Stimulated activated CD8-positive, alpha-beta memory T cell treated with anti-CD3 and anti-CD28 coated beads, Interleukin-7, amount 100 ng/mL, for 1 hour (primary cell): ENCODE measurements around the gene RPS14.
"Not testable (repeated sequence)": the region's sequence is repeated elsewhere in the genome, so short reads cannot be mapped to it uniquely, and the experiment has no call there.

Experiments used
- DNase-seq, 2 donors: peaks; one replicate each; pipeline ENCODE4 v3.0.0-alpha.2; 2020; ENCODE audit warnings: low read depth in 2 of 2

RPS14 gene

DNA sequence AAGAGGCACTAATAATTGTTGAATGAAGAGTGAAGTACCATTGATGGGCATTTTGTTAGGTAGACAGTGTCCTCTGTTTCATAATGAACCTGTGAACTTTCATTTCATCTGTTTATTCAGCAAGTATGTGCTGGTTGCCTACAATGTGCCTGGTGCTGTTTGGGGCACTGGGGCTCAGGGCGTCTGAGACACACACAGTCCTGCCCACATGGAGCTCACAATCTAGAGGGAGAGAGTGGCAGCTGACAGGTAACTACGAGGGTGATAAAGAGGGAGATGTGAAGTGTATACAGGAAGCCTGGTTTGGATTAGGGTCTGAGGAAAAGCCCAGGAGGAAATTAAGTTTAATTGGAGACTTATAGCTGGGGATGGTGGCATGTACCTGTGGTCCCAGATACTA, 29.9 kb upstream of the RPS14 start:
- no peak for DNase-seq

DNA sequence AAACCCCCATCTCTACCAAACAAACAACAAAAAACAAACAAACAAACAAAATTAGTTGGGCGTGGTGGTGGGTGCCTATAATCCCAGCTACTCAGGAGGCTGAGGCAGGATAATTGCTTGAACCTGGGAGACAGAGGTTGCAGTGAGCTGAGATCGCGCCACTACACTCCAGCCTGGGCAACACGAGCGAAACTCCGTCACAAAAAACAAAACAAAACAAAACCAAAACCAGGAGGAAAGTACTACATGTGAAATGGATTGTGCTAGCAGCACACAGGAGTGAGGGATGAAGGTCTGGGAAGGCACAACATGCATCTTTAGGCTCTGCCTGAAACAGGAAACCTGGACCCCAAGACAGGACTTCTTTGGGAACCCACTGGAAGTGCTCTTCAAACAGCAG, 27.0 kb upstream of the RPS14 start:
- DNase-seq = not testable (repeated sequence)

DNA sequence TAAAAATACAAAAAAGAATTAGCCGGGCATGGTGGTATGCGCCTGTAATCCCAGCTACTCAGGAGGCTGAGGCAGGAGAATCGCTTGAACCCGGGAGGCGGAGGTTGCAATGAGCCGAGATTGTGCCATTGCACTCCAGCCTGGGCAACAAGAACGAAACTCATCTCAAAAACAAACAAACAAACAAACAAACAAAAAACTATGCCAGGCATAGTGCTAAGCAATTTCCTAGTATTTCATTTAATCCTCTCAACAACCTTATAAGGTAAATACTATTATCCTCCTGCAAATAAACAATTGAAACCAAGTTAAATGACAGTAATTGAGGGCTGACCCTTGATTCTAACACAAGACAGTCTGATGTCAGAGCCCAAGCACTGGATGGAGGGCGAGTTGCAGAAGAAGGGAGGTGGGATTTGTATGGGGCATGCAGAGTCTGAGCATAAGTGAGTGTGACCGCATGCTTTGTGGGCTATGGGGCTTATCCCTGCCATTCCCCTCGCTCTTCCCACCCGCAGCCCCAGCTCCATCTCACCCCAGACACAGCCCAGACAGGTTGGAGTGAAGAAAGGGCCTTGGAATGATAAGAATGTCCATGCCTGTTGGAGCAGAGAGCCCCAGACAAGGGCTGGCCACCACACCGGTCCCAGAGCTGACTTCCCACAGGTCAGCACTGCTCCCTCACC, 24.3 kb upstream of the RPS14 start:
- DNase-seq = no peak

DNA sequence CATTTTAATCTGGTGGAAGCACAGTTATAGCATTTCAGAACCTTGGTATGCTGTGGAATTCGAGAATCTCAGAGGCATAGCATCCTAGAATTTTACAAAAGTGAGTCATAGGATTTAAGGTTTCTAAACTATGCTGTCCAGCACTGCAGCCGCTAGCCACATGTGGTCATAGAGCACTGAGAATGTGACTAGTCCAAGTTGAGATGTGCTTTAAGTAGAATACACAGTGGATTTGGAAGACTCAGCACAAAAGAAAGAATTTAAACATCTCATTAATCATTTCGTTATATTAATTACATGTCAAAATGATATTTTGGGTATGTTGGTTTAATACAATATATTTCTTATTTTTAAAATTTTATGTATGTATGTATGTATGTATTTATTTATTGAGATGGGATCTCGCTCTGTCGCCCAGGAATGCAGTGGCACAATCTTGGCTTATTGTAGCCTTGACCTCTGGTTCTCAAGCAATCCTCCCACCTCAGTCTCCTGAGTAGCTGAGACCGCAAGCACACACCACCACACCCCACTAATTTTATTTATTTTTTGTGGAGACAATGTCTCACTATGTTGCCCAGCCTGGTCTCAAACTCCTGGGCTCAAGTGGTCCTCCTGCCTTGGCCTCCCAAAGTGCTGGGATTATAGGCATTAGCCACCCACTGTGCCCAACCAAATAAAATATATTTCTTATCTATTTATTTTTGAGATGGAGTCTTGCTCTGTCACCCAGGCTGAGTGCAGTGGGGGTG, 20.4 kb upstream of the RPS14 start:
- DNase-seq = no peak

DNA sequence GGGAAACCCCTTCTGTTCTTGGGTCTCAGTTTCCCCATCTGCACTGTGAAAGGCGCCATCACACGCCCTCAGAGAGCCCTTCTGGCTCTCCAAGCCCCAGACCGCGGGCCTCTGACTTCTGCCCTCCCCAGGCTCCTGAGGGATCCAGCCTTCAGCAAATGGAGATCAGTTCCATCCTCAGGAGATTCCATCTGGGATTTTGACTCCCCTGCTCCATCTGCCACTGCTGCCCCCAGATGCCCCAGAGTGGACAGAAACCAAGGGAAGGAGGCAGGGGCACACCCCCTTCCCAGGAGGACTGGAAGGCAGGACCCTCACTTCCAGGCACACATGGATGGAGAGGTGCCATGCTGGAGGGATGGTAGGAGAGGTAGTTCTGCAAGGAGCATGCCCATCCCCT, 18.7 kb upstream of the RPS14 start:
- no peak for DNase-seq

DNA sequence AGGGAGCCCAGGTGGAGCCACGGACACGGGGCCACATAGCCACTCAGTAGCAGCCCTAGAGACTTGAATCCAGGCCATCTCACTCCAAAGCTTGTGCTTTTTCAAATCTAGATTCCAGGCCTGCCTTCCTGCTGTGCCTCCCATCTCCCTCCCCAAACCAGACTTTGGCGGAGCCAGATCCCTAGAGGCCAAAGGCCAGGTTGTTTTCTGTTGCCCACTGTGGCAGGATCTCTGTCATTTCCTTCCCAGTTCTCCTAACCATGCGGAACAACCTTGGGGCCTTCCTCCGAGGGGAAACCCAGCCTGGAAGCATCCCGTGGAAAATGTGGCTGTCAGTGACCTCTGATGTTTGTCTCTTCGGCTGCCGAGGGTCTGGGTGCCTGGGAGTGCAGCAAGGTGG, 16.4 kb upstream of the RPS14 start:
- DNase-seq = no peak

DNA sequence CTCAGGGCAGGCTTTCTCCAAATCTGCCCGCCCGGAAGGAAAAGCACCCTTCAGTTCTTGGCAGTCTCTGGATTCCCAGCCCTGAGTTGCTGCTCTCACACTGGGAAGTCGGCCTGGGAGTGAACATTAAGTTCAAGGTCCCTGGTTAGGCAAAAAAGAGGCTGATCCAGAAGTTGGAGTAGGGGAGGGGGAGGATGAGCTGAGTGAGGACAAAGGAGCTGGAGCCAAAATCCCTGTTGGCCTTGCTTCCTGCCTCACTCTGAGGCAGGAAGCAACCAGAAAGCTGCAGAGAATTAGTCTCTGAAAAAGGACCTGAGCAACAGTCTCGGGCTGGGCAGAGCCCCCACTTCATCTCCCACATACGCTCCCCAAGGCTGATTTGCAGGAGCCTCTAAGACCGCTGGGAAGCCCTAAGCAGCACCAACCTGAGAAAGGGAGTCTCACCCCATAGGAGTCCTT, 15.0 kb upstream of the RPS14 start:
- no peak for DNase-seq

DNA sequence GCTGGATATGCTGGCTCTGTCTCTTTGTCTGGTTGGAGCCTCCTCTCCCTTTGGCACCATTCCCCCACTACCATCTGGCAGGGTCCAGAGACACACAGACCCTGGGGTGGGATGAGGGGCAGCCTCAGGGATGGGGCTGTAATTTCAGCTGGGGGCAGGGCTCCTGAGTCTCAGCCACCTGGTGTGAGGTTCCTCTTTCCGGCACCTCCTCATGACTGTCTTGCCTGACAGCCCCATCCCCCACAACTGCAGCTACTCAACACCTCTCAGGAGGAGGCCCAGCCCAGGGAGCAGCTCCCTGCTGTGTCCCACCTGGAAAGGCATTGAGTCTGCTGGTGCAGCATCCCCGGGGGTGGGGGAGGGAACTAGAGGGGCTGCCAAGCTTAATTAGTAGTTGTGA, 11.7 kb upstream of the RPS14 start:
- no peak for DNase-seq

DNA sequence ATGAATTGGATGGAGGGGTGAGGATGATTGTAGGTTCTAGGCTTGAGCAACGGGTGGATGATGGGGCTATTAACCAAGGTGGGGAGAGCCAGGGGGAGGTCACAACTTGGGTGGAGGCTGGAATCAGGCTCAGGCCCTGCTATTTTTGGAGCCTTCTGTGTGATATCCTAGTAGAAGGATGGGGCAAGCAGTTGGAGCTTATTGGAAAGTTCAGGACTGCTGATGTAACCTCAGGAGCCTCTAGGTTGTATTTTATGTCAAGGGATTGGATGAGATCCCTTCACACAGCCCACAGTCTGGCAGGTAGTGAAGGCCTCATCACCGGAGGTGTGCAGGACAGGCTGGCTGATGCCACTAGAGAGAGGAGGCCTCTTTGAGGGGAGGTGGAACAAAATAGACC, 11.2 kb upstream of the RPS14 start:
- no peak for DNase-seq

DNA sequence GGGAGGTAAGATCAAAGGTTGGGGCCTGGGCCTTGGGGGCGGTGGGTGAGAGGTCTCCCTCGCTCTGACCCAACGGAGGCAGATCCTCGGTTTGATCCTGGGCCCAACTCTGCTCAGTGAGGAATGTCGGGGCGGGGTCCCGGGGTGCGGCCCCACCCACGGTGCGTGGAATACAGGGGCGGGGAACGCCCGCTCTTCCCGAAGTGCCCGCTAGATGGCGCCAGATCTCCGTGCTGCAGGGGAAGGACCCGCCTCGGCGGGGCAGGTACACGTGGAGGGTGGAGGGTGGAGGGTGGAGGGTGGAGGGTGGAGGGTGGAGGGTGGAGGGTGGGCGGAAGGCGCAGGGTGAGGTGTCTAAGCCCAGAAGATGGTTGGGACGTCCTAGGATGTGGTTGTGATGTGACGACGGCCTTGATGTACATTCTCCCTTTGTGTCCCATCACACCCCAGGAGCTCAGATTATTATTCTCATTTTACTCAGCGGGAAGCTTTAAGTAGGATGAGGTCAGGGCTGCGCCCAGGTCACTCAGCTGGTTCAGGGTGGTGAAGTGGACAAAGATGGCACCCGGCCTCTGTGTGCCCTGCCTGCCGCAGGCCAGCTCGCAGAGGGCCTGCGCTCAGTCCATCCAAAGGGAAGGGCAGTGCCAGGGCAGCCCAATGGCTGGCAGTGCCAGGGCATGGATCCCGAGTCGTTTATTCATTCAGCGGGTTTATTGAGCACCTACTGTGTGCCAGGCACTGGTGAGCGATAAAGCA, 9.4 kb upstream of the RPS14 start:
- peak; percentile 73 to 81 for DNase-seq

DNA sequence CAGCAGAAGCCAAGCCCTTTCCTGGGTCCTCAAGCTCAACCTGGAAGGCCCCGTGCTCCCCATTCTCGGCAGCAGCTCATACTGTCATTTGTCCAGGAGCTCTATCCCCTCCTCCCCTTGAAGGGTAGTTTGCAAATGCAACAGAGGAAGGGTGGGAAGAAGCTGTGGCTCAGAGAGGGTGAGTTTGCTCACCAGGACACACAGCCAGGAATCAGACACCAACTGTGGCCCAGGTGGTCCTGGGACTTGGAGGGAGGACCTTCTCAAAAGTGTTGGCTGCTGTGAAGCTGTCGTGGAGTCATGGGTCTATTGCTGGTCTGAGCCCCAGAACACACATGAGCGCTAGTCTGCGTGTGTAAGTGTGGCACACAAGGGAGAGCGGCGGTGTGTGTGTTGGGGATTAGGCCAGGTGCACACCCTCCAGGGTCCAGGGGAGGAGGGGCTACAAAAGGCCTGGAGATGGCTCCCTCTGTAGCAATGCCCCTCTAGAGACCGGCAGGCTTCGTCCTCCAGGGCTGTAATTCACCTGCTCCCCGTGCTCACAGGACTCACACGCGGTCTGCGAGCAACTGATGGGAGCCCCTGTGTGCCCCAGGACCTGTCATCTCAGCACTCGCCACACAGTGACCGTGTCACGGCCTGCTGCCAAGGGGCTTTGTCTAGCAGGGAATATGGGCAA, 8.2 kb upstream of the RPS14 start:
- no peak for DNase-seq

DNA sequence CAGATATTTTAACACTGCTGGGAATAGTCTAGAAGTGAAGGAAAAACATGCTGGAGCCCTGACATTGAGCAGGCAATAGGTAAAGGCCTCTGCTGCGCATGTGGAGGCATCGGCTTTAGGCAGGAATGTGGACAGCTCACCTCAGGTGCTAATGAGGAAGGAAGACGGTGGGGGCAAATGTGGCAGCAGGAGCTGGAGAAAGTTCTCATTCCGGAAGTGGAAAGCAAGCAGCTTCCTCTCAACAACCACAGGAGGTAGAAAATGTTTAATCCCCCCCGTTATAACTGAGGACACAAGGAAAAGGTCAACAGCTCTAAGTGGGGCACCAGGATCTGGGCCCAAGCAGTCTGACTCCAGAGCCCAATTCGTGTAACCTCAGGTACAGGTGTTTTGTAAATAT, 7.6 kb upstream of the RPS14 start:
- DNase-seq = no peak

DNA sequence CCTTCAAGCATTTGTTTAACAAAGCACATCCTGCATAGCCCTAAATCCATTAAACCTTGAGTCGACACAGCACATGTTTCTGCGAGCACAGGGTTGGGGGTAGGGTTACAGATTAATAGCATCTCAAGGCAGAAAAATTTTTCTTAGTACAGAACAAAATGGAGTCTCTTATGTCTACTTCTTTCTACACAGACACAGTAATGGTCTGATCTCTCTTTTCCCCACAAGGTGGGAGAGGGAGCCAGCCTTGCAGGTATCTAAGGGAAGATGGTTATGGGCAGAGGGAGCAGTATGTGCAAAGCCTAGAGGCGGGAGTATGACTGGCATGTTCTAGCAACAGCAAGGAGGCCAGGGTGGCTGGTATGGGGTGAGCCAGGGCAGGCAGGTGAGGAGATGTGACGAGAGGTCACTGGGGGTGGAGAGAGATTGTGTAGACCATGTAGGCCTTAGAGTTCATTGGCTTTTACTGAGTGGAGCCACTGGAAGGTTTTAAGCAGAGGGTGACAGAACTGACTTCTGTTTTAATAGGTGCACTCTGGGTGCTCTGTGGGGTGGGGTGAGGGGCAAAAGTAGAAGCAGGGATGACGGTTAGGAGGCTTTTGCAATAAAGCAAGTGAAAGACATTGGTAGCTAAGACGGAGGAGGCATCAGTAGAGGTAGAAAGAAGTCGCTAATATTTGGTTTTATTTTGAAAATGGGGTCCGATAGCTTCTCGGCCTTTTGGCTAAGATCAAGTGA, 5.1 kb upstream of the RPS14 start:
- no peak for DNase-seq

DNA sequence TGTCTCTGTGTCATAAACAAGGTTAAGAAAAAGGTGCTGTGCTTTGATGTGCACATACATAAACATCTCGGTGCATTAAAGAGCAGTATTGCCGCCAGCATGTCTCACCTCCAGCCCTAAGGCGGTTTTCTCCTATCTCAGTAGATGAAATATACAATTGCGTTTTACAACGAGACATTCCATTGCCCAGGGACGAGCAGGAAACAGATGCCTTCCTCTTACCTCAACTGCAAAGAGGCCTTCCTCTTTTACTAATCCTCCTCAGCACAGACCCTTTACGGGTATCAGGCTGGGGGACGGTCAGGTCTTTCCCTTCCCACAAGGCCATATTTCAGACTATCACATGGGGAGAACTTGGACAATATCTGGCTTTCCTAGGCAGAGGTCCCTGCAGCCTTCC, 4.5 kb upstream of the RPS14 start:
- not testable (repeated sequence) for DNase-seq

DNA sequence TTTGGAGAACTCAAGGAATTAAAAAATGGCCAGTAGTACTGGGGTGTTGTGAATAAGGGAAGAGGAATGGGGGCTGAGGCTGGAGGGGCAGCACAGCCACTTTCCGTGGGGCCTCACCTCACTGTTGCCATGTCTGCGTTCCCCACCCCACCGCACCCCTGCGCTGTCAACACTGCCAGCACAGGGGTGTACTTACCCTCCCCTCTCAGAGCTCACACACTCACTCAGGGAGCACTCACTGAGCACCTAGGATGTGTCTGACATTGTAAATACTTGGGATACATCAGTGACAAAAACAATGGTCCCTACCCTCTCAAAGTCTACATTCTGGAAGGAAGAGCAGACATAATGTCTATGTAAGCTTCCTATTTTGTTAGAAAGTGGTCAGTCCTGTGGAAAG, 3.4 kb upstream of the RPS14 start:
- DNase-seq = no peak

DNA sequence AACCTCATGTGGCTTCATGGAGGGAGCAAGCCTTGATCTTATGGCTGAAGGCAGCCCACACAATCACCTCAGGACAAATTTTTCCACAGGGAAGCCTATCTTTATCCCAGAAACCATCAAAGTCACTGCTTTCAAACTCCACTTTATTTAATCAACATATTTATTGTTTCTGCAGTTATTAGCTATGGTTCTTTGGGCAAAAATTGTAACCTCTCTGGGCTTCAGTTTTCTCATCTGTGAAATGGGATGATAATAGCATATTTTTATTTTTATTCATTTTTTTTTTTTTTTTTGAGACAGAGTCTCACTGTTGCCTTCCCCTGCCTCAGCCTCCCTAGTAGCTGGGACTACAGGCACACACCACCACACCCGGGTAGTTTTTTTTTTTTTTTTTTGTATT, 2.1 kb upstream of the RPS14 start:
- no peak for DNase-seq

DNA sequence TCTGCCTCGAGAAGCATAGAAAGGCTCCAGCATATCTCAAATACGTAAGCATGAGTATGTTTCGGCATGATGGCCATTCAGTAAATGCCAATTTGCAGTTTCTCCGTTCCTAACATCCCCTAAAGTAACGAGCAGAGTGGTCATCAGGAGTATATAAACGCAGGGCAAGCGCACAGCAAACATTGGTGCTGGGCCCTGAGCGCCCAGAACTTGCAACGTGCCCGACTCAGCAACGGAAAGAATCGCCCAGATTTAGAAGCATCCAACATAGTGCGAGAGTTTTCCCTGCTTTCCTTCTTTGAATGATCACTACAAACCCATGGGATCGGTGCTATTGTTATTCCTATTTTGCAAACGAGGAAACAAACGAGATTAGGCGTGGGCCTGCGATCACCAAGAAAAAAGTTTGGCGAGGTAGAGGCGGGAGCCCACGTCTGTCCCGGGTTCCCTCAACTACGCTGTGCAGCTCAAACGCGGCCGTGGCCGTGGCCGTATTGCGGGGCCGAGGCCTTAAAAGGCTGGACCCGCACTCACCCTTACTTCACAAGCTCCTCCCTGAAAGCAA, 505 bp downstream of the RPS14 start:
- DNase-seq = no peak

DNA sequence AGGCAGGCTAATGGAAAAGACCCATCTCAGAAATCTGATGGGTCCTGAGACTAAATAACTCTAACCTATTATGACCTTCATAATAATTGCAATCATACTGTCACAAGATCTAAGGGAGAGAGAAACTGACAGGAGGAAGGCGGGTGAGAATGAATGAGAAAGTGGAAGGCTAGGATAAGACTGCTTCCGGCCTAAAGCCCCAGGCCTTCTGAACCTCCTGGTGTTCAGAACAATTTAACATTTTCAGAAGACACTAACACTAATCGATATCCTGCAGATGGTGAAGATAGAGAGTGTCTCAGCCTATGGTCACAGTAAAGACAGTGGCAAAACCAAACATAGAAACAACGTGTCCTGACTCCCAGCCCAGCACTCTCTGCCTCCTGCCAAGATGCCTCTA, 1.2 kb downstream of the RPS14 start:
- DNase-seq = no peak

DNA sequence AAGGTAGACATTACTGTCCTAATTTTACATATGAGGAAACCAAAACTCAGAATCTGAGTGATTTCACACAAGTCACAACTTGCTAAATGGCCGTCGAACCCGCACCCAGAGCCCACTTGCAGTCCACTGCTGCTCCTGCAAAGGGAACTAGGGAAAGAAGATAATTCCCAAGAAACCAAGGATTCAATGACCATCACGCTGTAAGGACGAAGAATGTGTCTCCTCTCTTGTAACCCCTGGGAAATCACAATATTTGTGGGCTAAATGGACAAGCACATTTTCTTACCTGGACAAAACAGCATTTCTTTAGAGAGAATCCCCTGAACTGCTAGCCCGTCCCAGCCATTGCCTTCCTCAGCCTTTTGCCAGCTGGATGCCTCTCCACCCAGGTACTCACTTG, 2.4 kb downstream of the RPS14 start:
- no peak for DNase-seq

DNA sequence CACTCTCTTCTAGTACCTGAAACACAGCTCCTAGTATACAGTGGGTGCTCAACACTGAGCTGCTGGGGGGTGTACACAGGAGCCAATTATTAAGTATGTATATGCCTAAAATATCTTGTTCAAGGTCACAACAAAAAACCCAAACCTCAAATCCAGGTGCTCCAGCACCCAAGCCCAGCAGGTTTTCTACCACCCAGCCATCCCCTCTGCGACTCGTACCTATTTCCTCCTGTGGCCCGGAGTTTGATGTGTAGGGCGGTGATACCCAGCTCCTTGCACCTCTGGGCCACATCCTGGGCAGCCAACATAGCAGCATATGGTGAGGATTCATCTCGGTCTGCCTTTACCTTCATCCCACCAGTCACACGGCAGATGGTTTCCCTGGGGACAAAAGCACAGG, 3.0 kb downstream of the RPS14 start:
- no peak for DNase-seq

DNA sequence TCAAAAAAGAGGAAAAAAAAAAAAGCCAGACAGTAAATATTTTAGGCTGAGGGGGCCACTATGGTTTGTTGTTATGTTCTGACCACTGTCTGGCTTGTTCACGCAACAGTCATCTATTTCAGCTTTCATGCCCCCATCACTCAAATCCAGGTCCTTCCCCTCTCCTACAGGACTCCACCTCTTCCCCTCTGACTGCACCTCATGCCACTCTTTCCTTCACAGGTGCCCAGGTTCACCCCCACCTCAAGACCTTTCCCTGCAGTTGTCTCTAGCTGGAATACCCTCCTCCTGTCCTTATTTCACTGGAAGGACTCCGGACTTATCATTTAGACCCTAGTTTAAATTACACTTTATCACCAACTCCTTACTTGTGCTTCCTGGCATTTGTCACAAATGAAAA, 3.5 kb downstream of the RPS14 start:
- no peak for DNase-seq
